NCI-H82 treated with DMSO at 0.1 percent for 48 hours (cell line): ENCODE measurements around the gene TDRD12.
A peak's percentile ranks its signal among the peaks of the same experiment; 100 is the strongest.
"Not testable (repeated sequence)": the region's sequence is repeated elsewhere in the genome, so short reads cannot be mapped to it uniquely, and the experiment has no call there.

ENCODE experiments used
- DNase-seq: peaks from one replicate; lab custom pipeline; 2025; ENCODE audit not compliant: unreplicated experiment; lab: John Stamatoyannopoulos, UW

TDRD12 gene

DNA sequence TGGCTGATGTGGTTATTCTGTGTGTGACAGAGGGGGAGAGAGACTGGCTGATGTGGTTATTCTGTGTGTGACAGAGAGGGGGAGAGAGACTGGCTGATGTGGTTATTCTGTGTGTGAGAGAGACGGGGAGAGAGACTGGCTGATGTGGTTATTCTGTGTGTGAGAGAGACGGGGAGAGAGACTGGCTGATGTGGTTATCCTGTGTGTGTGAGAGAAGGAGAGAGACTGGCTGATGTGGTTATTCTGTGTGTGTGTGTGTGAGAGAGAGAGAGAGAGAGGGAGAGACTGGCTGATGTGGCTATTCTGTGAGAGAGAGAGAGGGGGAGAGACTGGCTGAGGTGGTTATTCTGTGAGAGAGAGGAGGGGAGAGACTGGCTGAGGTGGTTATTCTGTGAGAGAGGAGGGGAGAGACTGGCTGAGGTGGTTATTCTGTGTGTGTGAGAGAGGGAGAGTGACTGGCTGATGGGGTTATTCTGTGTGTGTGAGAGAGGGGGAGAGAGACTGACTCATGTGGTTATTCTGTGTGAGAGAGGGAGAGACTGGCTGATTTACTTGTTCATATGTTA, 27.1 kb downstream of the TDRD12 start:
- not testable (repeated sequence) for DNase-seq

DNA sequence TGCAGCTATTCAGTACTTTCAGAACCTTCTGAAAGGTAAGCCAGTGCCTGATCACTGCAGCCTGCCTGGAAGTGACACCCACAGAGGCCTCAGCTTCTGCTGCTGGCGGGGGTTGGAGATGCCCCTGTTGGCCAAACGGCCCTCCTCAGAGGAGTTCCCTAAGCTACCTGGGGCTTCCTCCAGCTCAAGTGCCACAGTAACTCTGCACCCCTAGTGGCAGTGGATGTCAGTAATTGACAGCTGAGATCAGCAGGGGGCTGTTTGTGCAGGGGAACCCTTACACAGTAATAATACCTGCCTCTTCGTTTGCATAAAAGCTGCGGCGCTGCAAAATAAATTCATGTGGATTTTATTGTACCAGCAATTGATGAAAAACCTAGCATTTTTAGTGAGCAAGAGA, 28.9 kb downstream of the TDRD12 start:
- DNase-seq = peak; percentile 0

DNA sequence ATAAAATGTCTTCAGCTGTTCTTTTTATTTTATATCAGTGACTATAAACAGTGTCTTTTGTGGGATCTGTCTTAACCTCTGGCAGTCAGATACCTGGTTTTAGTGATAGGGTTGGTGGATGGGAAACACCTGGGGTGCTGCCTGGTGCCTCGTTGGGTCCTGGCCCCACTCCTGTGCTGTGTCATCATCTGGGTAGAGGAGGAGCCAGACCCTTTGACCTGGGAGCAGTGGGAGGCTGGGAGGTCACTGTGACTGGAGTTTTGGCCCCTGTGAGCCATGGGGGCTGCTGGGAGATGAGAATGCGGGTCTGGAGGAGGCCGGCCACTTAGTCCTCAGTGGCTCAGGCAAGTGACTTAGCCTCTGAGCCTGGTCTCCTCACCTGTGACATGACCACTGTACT, 29.4 kb downstream of the TDRD12 start:
- no peak for DNase-seq

DNA sequence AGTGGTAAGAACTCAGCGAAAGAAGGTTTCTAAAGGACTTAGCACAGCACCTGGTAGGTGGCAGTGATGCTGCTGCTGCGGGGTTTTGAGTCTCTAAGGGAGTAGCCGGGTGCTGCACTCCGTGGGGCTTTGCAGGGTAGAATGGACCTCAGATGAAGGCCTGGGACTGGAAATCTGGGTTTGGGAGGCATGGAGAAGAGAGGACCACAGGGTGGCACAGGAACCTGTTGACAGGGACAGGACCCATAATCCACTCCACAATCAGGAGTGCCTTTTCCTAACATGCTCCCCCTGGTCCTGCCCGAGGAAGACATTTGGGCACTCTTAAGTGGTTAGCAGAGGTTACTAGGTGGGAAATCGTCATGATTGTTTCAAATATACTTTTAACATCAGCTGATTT, 29.8 kb downstream of the TDRD12 start:
- DNase-seq = no peak

DNA sequence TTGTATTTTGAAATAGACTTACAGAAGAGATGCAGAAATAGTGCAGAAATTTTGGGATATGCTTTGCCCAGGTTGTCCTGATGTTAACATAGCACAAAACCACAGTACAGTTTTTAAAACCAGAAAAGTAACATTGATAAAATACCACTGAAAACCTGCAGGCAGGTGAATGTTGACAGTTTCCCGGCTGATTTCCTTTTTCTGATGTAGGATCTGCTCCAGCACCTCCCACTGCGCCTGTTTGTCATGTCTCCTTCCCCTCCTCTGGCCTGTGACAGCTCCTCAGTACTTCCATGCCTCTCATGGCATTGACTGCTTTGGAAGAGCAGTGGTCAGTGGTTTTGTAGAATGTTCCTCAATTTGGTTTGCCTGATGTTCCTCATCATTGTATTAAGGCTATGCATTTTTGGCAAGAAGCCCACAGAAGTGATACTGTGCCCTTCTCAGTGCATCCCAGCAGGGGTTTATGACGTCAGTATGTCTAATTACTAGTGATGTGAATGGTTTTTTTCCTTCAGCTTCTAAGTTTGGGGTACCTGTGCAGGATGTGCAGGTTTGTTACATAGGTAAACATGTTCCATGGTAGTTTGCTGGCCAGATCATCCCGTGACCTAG, 31.0 kb downstream of the TDRD12 start:
- no peak for DNase-seq

DNA sequence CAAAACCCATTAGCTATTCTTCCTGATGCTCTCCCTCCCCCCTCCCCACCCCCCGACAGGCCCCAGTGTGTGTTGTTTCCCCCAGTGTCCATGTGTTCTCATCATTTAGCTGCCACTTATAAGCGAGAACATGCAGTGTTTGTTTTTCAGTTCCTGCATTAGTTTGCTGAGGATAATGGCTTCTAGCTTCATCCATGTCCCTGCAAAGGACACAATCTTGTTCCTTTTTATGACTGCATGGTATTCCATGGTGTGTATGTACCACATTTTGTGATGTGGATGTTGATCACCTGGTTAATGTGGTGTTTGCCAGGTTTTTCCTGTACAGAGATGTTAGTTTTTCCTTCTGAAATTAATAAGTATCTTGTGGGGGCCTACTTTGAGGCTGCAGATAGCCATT, 31.5 kb downstream of the TDRD12 start:
- no peak for DNase-seq

DNA sequence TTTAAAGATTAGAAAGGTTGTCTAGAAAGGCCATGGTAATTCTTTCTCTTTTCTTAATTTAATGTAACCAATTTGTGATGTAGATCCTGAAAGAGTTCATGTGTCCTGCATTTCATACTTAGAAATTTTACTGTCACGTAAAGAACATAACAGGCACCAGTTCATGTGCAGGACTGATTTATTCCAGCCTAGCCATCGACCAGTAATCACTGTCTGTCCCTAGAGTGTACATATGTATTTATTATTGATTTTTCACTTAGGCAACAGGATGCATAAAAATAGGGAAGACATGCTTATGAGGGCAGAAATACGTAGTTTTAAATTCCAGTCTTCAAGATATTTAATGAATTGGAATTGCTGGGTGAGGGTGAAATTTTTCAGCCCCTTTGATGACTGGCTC, 37.6 kb downstream of the TDRD12 start:
- no peak for DNase-seq

DNA sequence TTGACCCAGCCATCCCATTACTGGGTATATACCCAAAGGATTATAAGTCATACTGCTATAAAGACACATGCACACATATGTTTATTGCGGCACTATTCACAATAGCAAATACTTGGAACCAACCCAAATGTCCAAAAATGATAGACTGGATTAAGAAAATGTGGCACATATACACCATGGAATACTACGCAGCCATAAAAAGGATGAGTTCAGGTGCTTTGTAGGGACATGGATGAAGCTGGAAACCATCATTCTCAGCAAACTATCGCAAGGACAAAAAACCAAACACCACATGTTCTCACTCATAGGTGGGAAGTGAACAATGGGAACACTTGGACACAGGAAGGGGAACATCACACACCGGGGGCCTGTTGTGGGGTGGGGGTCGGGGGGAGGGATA, 45.8 kb downstream of the TDRD12 start:
- not testable (repeated sequence) for DNase-seq

DNA sequence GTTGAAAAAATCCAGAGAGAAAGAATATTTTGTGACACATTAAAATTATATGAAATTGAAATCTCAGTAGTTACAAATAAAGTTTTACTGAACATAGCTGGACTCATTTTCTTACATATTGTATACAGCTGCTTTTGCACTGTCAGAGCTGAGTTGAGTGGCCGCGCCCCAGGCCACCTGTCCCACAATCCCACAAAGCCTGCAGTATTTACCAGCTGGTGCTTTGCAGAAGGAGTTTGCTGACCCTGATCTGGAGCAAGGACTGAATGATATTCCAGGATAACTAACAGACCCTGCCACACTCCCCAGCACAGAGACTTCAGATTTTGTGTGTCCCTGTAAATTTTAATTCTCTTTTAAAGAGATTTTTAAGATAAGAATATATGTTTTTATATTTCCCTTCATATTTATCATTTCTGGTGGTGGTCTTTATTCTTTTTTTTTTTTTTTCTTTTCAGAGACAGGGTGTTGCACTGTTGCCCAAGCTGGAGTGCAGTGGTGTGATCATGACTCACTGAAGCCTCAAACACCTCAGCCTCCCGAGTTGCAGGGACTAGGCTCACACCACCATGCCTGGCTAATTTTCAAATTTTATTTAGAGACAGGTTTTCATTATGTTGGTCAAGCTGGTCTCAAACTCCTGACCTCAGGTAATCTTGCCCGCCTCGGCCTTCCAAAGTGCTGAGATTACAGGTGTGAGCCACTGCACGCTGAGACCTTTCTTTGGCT, 48.5 kb downstream of the TDRD12 start:
- DNase-seq = no peak

DNA sequence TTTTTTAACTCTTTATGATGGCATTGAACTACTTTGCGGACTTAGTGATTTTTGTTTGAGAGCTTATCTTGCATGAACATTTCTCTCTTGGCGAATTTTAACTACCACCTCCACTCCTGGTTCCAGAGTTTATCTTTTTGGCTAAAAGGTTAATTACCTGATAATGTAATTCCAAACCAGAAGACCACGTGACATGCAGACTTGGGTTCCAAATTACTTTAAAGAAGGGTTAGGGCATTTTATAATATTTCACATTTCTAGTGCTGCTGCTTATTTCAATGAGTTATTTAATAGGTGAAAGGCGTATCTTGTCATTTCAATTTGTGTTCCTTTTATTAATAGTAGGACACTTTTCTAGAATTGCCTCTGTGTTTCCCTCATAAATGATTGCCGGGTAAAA, 52.0 kb downstream of the TDRD12 start:
- no peak for DNase-seq

DNA sequence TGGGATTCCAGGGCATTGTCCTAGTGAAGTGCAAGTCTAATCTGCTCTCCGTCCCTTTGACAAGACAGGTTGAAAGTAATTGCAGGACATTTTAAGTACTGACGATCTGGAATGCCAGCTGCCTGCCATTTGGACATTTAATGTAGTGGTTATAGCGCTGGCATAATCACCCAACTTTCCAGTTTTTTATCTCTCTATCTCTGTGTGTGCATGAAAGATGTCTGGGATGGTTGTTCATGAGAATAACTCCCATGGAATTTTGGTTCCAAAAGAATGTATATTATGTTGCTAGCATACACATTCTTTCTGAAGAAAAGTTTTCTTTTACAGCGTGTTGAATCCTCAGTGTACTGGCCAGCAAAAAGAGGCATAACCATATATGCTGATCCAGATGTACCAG, 53.6 kb downstream of the TDRD12 start:
- no peak for DNase-seq

DNA sequence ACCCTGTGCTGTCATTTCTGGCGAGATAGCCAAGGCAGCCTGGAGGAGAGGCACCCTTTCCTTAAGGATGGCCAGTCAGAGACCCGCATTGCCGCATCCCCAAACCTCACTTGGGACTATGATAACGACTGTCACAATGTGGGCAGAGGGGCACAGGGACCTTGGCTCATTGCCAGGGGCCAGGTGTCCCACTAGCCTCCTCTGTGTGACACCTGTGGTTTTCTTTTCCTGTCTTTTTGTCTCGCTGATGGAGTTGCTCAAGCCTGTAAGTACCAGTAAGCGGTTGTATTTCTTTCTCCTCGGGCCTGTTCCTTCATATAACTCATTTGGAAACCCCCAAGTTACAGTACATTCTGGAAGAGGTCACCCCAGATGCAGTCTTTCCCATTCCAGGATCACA, 59.5 kb downstream of the TDRD12 start:
- no peak for DNase-seq

DNA sequence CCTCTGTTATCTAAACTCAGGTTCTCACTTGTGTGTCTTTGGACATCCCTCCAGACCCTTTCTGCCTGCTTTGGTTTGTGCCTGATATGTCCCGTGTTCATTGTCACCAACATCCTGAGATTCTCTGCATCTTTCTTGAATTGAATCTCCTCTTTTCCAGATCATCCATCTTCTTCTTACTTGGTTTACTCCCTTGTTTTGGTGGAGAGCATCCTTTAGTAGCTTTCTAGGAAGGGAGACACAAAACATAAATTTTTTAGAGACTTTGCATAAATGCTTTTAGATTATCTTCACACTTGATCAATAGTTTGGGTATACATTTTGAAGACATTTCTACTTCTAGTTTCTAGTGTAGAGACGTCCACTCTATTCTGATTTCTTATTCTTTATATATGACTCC, 61.7 kb downstream of the TDRD12 start:
- no peak for DNase-seq

DNA sequence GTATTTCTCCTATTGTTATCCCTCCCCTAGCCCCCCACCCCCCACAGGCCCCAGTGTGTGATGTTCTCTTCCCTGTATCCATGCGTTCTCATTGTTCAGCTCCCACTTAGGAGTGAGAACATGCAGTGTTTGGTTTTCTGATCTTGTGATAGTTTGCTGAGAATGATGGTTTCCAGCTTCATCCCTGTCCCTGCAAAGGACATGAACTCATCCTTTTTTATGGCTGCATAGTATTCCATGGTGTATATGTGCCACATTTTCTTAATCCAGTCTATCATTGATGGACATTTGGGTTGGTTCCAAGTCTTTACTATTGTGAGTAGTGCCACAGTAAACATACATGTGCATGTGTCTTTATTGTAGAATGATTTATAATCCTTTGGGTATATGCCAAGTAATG, 62.5 kb downstream of the TDRD12 start:
- DNase-seq = not testable (repeated sequence)

DNA sequence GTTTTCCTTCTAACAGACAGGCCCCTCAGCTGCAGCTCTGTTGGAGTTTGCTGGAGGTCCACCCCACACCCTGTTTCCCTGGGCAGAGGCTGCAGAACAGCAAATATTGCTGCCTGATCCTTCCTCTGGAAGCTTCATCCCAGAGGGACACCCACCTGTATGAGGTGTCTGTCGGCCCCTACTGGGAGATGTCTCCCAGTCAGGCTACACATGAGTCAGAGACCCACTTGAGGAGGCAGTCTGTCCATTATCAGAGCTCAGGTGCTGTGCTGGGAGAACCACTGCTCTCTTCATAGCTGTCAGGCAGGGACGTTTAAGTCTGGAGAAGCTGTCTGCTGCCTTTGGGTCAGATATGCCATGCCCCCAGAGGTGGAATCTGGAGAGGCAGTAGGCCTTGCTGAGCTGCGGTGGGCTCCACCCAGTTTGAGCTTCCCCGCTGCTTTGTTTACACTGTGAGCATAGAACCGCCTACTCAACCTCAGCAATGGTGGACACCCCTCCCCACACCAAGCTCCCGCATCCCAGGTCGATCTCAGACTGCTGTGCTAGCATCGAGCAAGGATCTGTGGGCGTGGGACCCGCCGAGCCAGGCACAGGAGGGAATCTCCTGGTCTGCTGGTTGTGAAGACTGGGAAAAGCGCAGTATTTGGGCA, 67.7 kb downstream of the TDRD12 start:
- DNase-seq = not testable (repeated sequence)

DNA sequence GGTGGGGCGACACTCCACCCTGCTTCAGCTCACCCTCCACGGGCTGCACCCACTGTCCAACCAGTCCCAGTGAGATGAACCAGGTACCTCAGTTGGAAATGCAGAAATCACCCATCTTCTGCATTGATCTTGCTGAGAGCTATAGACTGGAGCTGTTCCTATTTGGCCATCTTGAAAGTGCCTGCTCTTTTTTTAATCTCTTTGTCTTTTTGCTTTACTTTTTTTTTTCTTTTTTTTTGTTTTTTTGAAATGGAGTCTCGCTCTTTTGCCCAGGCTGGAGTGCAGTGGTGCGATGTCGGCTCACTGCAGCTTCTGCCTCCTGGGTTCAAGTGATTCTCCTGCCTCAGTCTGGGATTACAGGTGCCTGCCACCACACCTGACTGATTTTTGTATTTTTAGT, 68.3 kb downstream of the TDRD12 start:
- DNase-seq = not testable (repeated sequence)

DNA sequence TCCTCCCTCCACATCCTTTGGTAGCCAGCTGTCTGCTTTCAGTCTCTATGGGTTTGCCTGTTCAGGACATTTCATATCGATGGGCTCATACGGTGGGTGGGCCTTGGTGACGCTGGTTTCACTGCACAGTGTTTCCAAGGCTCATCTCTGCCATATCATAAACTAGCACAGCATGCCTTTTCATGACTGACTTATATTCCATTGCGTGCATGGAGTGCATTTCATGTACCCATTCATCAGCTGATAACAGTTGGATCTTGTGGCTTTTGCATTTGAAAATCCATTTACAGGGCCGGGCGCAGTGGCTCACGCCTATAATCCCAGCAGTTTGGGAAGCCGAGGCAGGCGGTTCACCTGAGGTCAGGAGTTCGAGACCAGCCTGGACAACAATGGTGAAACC, 69.9 kb downstream of the TDRD12 start:
- DNase-seq = no peak

DNA sequence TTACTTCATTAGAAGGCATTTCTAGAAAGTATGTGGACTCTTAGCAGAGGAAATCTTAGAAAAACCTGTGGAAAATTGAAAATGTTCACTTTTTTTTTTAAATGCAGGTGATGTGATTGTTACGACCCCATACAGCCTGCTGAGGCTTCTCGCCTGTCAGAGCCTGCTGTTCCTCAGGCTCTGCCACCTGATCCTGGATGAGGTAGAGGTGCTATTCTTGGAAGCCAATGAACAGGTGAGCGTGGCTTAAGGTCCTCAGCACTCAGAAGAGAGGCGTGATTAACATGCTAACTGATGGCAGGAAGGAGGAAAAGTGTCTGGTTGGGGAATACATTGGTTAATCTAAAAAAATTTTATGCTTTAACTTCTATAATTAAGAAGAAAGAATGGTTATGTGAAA, 78.6 kb downstream of the TDRD12 start:
- no peak for DNase-seq

DNA sequence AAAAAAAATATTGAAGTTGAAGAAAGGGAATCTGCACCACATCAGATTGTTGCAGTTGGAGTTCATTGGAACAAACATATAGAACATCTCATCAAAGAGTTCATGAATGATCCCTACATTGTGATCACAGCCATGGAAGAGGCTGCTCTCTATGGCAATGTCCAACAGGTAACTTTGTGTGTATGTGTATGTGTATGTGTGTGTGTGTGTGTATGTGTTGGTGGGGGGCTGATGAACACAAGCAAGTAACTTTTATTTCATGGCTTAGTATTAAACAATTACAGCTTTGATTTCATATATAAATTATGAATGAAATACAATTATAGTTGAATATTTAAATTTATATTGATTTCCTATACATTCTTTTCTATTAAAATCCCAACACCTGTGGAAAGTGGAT, 80.6 kb downstream of the TDRD12 start:
- DNase-seq = no peak

DNA sequence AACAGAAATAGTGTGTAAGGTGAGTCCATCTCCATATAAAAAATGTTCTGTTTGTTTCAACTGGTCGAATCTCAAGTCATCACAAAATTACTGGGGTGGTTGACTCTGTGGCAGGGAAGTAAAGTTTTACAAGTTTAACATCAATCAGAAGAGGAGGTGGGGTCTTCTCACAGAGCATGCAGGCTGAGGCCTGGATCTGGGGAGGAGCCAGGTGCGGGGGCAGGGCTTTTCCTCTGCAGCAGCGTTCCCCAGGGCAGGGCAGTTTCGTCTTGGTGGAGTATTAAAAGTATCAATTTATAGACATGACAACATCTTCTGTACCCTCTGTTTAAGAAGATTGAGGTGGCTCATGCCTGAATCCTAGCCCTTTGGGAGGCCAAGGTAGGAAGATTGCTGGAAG, 81.2 kb downstream of the TDRD12 start:
- no peak for DNase-seq

DNA sequence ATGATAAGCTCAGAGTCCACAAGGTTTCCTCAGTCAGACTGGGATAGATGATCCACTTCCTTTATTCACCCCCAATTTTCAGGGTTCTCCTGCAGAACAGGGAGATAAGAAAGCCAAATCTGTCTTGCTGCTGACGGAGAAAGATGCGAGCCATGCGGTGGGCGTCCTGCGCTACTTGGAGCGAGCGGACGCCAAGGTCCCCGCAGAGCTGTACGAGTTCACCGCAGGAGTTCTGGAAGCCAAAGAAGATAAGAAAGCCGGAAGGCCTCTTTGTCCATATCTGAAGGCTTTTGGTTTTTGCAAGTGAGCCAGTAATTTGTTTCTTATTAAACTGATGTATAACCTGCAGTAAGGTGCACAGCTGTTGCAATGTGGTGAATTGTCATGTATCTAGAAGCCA, 83.3 kb downstream of the TDRD12 start:
- no peak for DNase-seq

DNA sequence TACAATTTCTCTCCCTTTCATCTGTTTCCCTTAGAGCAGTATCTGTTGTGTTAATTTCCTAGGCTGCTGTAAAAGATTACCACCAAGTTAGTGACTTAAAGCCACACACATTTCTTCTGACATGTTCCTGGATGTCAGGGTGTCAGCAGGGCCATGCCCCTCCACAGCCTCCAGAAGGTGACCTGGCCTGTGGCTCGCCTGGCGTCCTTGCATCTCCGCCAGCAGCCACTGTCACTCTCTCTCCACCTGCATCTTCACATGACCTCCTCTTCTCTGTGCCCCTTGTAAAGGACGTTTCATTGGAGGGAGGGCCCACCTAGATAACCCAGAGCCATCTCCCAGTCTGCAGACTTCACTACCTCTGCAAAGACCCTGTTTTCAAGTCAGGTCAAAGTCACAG, 88.7 kb downstream of the TDRD12 start:
- DNase-seq = no peak
